HUDEP-2 (cell line): ENCODE measurements around the gene EFNA5.

Experiments used
- DNase-seq, 76 experiments: peaks; one replicate each; lab custom pipeline; 2025; ENCODE audit not compliant: unreplicated experiment in 76 of 76; lab: John Stamatoyannopoulos, UW

EFNA5 gene

GRCh38 chr5:107652408-107652807 lies 18.3 kb downstream of the EFNA5 start:
- DNase-seq: no peak

- DNase-seq: no peak
Measured at GRCh38 chr5:107651325-107651724, 19.4 kb downstream of the EFNA5 start.

GRCh38 chr5:107646418-107646817 lies 24.3 kb downstream of the EFNA5 start:
- no peak for DNase-seq

DNA sequence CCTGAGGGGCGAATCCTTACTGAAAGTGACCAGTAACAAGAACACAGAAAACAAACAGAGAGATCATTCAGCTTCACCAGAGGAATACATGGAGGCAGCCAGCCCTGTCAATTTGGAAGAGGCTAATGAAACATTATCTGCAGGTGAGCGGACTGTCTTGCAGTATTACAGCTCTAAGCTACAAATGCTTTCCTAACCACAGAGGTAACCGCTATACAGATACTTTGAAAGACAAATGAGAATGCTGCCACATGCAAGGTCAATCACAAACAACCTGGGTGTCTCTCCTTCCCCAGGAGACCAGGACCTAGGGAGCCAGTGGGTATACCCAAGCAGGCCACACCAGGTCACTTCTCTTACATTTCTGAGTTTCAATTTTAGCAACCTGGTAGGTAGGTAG lies 30.2 kb downstream of the EFNA5 start:
- no peak for DNase-seq

DNA sequence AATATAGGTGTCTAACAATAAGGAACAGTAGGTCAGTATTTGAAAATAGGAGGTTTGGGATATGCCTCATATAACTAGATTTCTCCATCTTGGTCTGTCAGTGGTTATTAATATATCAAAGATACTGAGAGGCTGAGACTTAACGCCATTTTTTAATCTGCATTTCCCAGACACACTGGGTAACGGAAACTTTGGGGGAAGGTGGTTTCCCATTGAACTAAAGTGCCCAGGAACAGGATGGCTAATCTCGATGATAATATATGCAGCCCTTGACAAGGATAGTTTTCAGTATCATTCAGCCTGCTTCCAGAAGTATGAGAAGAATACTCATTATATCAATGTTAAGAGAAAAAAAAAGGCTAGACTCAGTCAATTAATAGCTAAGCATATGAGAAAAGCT lies 30.7 kb downstream of the EFNA5 start:
- DNase-seq: no peak

- no peak for DNase-seq
Measured at GRCh38 chr5:107636555-107636954, 34.2 kb downstream of the EFNA5 start.

GRCh38 chr5:107636068-107636467 lies 34.7 kb downstream of the EFNA5 start:
- no peak for DNase-seq

- no peak for DNase-seq
Measured at GRCh38 chr5:107634981-107635848, 35.5 kb downstream of the EFNA5 start.

GRCh38 chr5:107633171-107633901 lies 37.4 kb downstream of the EFNA5 start:
- DNase-seq: no peak

- no peak for DNase-seq
Measured at GRCh38 chr5:107631805-107632362, 38.9 kb downstream of the EFNA5 start.

DNA sequence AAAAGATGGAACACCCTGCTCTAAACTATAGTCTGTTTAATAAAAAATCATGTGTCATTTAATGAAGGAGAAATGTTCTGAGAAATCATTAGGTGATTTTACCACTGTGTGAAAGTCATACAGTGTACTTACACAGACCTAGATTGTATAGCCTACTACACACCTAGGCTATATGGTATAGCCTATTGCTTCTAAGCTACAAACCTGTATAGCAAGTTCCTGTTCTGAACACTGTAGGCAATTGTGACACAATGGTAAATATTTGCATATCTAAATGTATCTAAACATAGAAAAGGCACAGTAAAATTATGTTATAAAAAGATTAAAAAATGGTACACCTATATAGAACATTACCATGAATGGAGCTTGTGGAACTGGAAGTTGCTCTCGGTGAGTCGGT lies 40.6 kb downstream of the EFNA5 start:
- DNase-seq: no peak

GRCh38 chr5:107624235-107624634 lies 46.5 kb downstream of the EFNA5 start:
- no peak for DNase-seq

- DNase-seq: no peak
Measured at GRCh38 chr5:107621089-107621488, 49.6 kb downstream of the EFNA5 start.

DNA sequence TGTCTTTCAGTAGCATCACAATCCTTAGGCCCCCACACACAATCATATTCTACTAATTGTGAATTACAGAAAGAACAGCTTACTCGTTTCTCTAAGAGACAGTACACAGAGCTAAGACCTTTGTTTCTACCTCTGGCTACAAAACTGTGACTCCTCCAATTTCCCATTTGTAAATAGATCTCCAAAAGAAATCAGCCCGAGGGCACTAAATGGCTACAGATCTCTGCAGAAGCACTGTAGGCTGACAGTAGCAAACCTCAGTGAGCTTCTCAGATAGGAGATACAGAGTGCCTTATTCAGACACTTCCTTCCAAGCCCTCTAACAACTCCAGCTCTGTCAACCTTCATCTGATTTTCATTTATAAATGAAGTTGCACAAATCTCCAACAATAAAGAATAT lies 51.0 kb downstream of the EFNA5 start:
- no peak for DNase-seq

DNA sequence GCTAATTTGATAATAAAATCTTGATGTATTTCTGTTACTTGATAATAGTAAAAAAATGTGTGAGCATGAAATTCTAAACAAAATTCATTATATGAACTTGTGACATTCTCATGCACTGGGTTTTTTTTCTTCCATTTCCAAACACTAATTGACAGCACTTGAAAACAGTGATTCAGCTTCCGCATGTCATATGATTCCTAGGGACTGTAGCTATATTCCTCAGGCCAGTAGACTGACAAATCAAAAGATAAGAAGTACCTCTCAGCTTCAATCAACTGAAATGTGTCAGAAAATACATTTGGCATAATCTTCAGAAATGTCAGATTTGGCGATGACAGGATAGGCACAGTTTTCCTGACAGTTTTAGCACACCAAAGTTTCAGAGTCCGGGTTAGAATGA lies 52.5 kb downstream of the EFNA5 start:
- no peak for DNase-seq

DNA sequence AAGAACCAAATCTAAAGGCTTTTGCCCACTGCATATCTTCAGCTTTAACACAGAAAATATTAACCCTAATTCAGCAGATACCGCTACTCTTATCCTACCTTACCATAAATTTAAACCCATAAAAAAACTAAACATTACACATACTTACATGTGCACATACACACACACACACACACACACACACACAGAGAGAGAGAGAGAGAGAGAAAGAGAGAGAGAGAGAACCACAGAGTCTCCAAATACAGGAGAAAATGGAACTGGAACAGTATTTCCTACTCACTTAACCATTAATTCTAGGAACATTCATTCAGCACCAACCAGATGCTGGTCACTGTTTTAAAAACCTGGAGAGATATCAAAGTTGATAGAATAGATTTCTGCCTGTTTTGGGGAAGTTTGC lies 53.7 kb downstream of the EFNA5 start:
- no peak for DNase-seq

DNA sequence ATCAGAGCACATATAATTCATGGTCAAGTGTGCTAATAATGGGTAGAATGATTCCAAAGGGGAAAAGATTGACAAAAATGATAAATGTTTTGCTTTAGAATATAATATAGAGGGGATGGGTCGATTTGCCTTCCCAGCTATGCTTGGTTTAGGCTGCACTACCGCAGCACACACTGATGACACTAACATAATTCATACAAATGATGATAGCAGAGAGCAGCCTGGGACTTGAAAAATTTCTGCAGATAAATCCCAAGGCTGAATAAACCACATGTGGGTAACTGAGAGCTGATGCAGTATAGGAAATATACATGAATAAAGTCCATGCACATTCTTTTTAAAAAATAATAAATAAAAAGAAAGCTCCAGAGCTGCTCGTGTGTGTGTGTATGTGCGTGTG lies 54.5 kb downstream of the EFNA5 start:
- DNase-seq: no peak

GRCh38 chr5:107615299-107615817 lies 55.4 kb downstream of the EFNA5 start:
- DNase-seq: no peak

GRCh38 chr5:107612541-107612940 lies 58.2 kb downstream of the EFNA5 start:
- DNase-seq: no peak

- no peak for DNase-seq
Measured at GRCh38 chr5:107610798-107611197, 59.9 kb downstream of the EFNA5 start.

DNA sequence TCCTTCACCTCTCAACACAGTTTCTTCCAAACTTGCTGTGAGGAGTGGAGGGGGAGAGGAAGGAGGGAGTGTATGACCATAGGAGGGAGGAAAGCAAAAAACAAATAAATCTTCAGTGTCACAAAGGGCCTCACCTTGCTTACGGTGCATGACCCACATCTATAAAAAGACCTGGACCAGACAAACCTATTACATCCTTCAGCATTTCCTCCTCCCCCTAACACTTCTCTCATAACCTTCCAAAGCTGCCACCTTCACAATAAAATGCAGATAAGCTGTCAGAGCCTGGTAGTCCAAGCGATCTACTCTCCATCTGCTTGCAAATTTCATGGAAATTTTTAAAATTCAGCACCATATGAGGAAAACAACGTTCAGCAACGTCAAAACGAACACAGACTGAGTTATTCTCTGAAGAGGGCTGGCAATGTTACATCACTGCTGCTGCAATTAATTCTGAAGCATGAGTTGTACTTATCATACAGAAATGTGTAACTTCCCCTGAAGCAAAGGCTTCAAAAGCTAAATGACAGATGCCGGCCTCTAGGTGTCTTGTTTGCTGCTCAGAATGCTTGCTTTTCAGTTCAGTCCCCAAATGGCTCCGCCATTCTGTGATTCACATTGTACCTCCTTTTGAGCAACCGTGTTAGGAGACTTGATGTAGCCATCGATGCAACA lies 62.9 kb downstream of the EFNA5 start:
- DNase-seq: no peak
